Right hindlimb (tissue), 1 donor: ENCODE data around the gene CHCHD4.
"Not testable (repeated sequence)": the region's sequence is repeated elsewhere in the genome, so short reads cannot be mapped to it uniquely, and the experiment has no call there.

ENCODE experiments used
- DNase-seq: peaks from one replicate; pipeline ENCODE4 v3.0.0-alpha.2; 2018

The CHCHD4 gene

DNA sequence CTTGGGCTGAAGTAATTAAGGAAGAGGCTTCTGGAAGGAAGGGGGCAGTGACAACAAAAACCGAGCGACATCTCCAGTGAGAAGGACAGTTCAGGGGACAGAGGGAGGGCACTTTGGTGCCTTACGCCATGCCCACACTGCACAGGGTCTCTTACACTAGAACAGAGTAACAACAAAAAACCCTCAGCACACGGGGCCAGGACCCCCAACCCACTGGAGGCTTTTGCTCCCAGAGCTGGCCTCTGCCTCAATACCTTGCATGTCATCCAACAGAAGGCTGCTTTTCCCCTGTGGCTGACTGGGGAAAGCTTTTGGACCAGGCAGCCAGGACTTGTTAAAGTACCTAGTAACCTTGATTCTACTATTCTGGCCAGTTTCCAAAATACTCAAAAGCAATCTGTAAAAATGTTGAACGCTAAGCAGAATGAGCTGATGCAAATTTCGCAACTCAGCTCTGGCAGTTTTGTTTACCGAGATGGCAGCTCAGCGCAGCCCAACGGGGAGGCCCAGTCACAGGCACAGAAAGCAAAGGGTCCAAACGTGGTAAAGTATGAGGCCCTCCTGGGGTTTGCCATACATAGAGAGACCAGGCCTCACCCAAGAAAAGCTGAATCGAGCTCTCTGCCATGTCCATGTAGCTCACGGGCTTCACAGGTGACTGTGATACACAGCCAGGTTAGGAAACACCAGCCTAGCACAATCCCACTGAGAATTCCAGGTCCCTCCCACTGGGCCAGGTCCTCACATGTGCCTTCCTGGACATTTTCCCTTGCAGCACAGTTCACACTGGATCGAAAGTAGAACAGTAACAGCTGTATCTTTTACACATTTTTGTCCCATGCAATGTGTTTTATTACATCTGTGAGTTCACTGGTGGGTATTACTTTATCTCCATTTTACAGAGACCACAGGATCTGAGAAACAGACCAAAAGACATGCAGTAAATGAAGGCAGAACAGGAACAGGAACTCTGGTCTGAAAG lies 6.0 kb downstream of the CHCHD4 start:
- DNase-seq = no peak

DNA sequence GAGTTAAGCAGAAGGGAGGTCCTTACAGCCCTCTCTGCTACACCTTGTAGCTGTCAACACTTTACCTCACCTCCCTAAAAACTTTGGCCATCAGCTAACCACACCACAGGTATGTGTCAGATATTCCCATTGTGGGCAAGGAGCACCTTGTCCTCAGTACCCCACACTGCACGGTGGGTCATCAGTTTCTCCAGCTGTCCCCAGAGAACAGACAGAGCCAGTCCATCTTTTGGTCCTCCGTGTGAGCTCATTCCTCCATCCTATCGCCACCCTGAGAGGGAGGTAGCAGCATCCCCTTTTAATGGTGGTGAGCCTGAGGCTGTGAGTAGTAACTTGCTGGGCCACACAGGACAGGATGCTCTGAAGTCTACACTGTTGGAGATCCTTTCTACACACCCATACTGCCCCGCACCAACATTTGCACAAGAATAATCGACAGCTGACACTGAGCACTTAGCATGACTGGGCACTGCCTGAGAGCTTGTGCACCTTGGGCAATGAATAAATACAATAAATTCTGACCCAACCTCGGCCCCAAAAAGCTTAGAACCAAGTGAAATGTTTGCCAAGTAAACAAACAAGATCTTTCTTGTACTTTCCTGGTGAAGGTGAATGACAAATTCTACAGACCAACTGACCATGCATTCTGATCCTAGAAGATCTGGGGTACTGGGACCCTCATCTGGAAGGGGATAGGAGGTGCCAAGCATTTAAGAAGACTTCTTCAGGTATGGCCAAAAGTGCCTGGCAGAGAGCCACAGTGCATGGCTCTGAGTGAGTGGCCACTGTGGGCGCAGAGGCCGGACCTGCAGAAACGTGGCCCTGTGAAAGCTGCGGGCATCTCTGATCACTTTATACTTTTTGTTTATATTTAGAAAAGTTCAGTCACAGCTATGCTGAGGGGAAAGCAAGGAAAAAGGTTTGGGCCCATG lies 6.9 kb downstream of the CHCHD4 start:
- DNase-seq = no peak

DNA sequence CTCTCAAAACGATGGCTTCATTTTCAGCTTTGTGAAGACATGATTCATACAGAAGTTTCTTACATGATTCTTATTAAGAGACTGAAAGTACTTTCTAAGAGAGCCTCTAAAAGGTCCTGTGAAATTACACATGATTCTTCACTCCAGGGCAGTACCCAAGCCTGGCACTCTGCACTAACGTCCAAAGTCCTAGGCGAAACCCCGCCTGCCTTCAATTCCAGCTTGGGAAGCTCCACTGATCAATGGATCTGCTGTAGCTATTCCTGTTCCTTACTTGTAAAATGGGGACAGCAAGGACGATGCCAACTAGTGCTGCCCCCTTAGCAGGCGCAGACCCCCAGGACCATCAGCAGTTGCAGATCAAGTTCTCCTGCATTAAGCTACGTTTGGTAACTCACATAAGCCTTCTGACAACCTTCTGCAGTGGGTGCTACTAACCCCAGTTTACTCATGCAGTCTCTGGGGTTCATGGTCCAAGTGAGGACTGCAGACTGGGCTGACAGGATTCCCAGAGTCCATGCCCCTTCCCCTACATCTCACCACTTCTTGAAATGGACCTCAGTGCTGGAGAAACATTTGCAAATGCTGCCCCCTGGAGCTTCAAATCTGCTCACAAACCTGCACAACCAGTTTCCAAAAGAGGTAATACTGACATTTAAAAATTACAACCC lies 10.6 kb downstream of the CHCHD4 start:
- DNase-seq = no peak

DNA sequence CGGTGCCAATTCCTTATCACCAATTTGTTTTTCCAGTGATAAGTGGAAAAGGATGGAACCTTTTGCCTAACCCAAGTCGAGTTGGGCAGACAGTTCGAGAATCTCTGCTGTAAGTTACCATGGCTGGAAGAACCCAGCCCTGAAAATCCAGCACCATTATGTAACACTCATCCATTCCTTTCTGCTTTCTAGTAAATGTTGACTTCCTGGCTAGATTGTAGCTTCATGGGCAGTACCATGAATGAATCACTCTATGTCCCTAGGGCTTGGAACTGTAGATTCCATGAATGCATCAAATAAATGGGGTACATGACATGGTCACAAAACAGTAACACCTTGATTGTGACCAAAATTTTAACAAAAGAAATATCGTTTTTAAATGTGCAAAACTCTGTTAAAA lies 14.0 kb downstream of the CHCHD4 start:
- DNase-seq = no peak

DNA sequence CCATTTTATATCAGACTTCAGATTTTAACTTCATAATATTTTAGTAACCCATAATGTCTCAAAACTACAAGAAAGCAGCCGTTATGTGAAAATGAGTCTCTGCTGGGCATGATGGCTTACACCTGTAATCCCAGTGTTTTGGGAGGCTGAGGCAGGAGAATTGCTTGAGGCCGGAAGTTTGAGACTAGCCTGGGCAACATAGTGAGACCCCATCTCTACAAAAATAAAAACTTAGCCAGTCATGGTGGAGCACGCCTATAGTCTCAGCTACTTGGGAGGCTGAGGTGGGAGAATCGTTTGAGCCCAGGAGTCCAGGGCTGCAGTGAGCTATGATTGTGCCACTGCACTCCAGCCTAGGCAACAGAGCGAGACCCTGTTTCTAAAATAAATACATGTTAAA lies 14.8 kb downstream of the CHCHD4 start:
- not testable (repeated sequence) for DNase-seq

DNA sequence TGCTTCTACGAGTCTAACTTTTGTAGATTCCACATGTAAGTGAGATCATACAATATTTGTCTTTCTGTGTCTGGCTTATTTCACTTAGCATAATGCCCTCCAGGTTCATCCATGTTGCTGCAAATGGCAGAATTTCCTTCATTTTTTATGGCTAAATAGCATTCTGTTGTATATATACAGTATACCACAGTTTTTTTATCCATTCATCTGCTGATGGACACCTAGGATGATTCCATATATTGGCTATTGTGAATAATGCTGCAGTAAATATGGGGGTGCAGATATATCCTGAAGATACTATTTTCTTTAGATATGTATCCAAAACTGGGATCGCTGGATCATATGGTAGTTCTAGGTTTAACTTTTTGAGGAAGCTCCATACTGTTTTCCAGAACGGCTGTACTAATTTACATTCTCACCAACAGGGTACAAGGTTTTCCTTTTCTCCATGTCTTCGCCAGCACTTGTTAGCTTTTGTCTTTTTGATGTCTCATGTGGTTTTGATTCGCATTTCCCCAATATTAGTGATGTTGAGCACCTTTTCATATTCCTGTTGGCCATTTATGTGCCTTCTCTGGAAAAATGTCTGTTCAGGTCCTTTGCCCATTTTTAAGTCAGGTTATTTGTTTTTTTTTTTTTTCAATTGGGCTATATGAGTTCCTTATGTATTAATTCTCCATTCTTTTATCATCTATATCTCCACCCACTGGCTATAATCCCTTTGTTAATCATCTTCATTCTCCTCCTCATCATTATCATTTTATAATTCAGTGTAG lies 26.9 kb downstream of the CHCHD4 start:
- DNase-seq = no peak

DNA sequence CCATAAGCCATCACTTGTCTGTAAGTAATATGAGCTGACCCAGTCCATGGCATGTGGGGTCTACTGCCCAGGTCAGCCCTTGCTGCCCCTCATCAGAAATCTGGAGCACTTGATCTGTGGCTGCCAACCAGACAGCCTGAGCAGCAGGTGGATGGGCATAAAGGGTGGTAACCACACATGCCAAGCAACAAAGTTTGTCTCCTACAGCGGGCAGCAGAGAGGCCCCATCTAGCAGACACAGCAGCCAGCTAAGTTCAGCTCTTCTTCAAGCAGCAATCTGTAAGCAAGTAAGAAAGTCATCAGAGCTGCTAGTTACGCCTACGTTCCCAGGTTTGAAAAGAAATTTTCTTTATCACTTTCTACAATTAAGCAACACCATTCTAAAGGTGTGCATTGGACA lies 27.9 kb downstream of the CHCHD4 start:
- no peak for DNase-seq

DNA sequence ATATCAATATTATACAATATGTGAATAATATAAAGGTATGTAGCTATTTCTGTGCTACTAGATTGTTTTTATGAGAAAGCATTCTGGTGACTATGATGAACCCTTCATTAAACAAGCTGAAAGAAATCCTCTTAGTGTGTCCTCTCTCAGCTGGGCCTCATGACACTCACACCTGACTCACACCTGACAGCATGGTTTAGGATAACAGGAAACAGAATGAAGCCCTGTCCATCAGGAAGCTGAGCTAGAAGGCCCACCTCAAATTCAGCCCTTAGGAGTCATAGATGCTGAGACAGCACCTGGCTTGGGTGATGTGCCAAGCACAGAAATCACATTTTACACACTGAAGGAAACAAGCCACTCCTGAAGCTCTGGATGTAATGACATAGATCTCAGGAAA lies 30.8 kb downstream of the CHCHD4 start:
- DNase-seq = no peak

DNA sequence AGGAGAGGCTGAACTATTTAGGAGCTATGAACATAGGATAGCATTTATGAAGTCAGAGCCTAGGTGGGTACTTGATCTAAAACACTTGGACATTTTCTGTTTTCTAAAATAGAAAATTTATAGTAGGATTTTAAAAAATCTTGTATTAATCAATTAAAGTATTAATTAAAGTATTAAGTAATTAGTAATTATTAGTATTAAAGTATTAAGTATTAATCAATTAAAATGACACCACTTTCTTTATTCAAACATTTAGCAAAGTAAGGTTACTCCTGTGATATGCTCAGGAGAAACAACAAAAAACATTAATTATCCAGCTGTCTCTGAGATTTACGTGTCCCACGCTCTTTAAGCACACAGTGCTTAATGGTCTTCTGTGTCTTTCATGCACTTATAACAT lies 32.2 kb downstream of the CHCHD4 start:
- DNase-seq = no peak

DNA sequence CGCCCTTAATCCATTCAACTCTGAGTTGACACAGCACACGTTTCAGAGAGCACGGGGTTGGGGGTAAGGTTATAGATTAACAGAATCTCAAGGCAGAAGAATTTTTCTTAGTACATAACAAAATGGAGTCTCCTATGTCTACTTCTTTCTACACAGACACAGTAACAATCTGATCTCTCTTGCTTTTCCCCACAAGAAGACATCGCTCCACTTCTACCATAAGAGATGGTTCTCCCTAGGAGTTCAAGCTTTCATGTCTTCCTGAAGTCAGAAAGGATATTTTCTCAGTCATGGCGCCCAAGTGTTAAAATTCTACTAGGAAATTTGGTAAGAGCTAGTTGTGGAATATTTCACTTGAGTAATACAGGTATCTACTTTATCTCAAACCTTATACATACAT lies 32.7 kb downstream of the CHCHD4 start:
- DNase-seq = not testable (repeated sequence)

DNA sequence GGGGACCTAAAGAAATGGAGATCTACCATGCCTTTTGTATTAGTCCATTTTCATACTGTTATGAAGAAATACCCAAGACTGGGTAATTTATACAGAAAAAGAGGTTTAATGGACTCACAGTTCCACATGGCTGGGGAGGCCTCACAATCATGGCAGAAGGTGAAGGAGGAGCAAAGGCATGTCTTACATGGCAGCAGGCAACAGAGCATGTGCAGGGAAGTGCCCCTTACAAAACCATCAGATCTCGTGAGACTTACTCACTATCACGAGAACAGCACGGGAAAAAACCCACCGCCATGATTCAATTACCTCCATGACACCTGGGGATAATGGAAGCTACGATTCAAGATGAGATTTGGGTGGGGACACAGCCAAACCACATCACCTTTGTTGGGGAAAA lies 37.2 kb downstream of the CHCHD4 start:
- DNase-seq = not testable (repeated sequence)

DNA sequence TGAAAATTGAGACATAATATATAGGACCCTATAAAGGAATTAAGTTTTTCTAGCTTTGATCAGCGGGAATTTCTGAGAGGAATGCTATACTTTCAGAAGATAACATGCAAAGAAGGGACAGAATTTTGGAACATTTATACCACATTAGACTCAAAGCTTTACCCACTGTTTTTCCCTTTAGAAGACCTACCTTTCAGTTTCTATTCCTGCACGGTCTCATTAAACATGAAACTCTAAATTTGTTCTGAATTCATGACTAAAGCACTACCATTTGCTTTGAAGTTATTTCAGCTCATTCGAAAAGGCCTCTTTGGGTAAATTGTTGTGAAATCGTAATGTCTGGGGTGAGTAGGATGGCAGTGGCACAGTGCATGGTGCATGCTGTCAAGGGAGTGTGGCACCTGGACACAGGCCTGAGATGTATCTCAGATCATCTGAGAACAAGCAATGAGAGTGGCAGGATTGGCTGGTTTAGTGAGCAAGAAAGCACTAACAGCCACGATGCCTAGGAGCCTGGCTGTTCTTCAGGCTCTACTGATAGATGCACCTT lies 42.5 kb downstream of the CHCHD4 start:
- no peak for DNase-seq

DNA sequence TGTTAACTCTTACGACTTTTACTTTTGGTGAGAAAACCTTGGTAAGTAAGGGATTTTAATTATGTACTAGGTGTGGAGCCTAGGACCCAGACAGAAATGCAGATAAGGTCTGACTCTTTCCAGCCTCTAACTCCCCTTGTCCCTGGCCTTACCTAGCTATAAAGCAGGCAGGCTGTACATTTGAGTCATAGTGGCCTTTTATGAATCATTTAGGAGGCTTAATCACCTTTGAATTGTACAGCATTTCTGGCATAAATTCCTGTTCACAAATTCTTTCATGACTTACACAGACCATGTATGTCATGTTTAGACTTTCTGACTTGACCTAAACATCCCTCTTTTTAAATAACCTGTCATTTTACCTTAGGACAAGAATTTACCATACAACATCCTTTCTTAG lies 47.4 kb downstream of the CHCHD4 start:
- no peak for DNase-seq

DNA sequence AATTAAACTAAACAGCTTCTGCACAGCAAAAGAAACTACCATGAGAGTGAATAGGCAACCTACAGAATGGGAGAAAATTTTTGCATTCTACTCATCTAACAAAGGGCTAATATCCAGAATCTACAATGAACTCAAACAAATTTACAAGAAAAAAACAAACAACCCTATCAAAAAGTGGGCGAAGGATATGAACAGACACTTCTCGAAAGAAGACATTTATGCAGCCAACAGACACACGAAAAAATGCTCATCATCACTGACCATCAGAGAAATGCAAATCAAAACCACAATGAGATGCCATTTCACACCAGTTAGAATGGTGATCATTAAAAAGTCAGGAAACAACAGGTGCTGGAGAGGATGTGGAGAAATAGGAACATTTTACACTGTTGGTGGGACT lies 49.4 kb downstream of the CHCHD4 start:
- not testable (repeated sequence) for DNase-seq

DNA sequence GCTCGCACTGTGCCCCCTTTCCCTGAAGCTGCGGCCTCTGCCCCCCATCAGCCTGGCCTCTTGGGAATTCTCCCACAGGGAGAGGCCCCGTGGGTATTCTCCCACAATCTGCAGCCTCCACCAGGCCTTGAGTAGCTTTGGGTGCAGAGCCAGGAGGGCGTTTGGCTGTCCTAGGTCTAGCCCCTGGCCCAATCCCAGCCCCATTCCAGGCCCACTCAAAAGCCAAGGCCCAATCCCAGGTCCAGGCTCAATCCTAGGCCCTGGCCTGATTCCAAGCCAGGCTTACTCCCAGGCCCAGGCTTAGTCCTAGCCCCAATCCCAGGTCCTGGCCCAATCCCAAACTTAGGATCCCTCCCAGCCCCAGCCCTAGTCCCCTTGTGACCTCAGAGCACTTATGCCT lies 59.8 kb downstream of the CHCHD4 start:
- no peak for DNase-seq

DNA sequence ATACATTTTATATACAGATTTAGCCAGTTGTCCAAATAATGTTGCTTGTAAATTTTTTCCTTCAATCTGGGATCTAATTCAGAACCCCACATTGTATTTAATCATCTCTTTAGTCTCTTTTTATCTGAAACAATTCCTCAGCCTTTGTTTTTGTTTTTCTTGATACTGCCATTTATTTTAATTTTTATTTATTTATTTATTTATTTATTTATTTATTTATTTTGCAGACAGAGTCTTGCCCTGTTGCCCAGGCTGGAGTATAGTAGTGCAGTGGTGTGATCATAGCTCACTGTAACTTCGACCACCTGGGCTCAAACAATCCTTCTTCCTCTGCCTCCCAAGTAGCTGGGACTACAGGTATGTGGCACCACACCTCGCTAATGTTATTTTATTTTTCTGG lies 61.5 kb downstream of the CHCHD4 start:
- no peak for DNase-seq
